ENCODE data around the gene ACIN1. TPM values are rescaled to one million over a fixed set of nuclear protein-coding genes. Genes with fewer than 3 reads are reported as not detected.
"Not testable (repeated sequence)": the region's sequence is repeated elsewhere in the genome, so short reads cannot be mapped to it uniquely, and the experiment has no call there.

Gene ACIN1
- total and polyA plus RNA-seq, 2 experiments from 2014 or later = 76.1 to 172 TPM

GRCh38 chr14:23013749-23014054 lies 81.2 kb downstream of the ACIN1 start:
- not testable (repeated sequence) for H3K27me3 ChIP-seq (ENCODE audit: insufficient read depth); H3K36me3 ChIP-seq (ENCODE audit: insufficient read depth); H3K4me3 ChIP-seq; DNase-seq (ENCODE audit: low spot score); H3K36me3 Mint-ChIP-seq (ENCODE audit: low read depth); H3K27me3 Mint-ChIP-seq (ENCODE audit: insufficient read depth, low read depth, poor library complexity); H2AFZ ChIP-seq; H3K4me3 Mint-ChIP-seq; H3K4me1 ChIP-seq (ENCODE audit: insufficient read depth); H3K9me2 ChIP-seq (ENCODE audit: insufficient read depth); H3K9me3 Mint-ChIP-seq; H3K27ac Mint-ChIP-seq; H4K20me1 ChIP-seq (replicated peaks; ENCODE audit: insufficient read depth); H3K27ac ChIP-seq (ENCODE audit: low read depth); H3K79me2 ChIP-seq (replicated peaks; ENCODE audit: insufficient read depth); H3K4me2 ChIP-seq; H3F3A ChIP-seq (replicated peaks; ENCODE audit: low read depth); ATAC-seq
- H3K4me1 Mint-ChIP-seq = peaks cover 14% of the 10 kb centered on the region

- H3K4me1 ChIP-seq (ENCODE audit: insufficient read depth) = no peaks in the 10 kb centered on the region
- no peak overlapping the region for H3K27ac ChIP-seq (ENCODE audit: low read depth)
- H3K27ac Mint-ChIP-seq = no peak overlapping the region
- H4K20me1 ChIP-seq (replicated peaks; ENCODE audit: insufficient read depth) = no peaks in the 10 kb centered on the region
- H3K4me3 ChIP-seq = no peak overlapping the region
- H3K27me3 ChIP-seq (ENCODE audit: insufficient read depth) = no peaks in the 10 kb centered on the region
- no peaks in the 10 kb centered on the region for H3K9me2 ChIP-seq (ENCODE audit: insufficient read depth)
- H3K4me3 Mint-ChIP-seq = no peak overlapping the region
- H3K9me3 Mint-ChIP-seq = no peaks in the 10 kb centered on the region; the same call in 2 of the 3 replicates
- H3K4me2 ChIP-seq = no peak overlapping the region
- peaks cover 14% of the 10 kb centered on the region for H3K4me1 Mint-ChIP-seq
- no peak overlapping the region for H2AFZ ChIP-seq
- H3K36me3 Mint-ChIP-seq (ENCODE audit: low read depth) = peaks cover 5% of the 10 kb centered on the region; the same call in 1 of the 3 replicates
- 0 out of 2 replicates have a peak, but pooled peaks cover 3% of the 10 kb centered on the region for H3F3A ChIP-seq (replicated peaks; ENCODE audit: low read depth)
- H3K36me3 ChIP-seq (ENCODE audit: insufficient read depth) = no peaks in the 10 kb centered on the region
- peaks cover 2% of the 10 kb centered on the region for H3K27me3 Mint-ChIP-seq (ENCODE audit: insufficient read depth, low read depth, poor library complexity)
- ATAC-seq (no peak), DNase-seq (ENCODE audit: low spot score) (no peak)
- H3K79me2 ChIP-seq (replicated peaks; ENCODE audit: insufficient read depth) = no peaks in the 10 kb centered on the region
- no peak for TF ChIP-seq JUNB (IDR thresholded peaks at IDR 0.05; ENCODE audit: unreplicated experiment)
- TF ChIP-seq, protein P1, sequence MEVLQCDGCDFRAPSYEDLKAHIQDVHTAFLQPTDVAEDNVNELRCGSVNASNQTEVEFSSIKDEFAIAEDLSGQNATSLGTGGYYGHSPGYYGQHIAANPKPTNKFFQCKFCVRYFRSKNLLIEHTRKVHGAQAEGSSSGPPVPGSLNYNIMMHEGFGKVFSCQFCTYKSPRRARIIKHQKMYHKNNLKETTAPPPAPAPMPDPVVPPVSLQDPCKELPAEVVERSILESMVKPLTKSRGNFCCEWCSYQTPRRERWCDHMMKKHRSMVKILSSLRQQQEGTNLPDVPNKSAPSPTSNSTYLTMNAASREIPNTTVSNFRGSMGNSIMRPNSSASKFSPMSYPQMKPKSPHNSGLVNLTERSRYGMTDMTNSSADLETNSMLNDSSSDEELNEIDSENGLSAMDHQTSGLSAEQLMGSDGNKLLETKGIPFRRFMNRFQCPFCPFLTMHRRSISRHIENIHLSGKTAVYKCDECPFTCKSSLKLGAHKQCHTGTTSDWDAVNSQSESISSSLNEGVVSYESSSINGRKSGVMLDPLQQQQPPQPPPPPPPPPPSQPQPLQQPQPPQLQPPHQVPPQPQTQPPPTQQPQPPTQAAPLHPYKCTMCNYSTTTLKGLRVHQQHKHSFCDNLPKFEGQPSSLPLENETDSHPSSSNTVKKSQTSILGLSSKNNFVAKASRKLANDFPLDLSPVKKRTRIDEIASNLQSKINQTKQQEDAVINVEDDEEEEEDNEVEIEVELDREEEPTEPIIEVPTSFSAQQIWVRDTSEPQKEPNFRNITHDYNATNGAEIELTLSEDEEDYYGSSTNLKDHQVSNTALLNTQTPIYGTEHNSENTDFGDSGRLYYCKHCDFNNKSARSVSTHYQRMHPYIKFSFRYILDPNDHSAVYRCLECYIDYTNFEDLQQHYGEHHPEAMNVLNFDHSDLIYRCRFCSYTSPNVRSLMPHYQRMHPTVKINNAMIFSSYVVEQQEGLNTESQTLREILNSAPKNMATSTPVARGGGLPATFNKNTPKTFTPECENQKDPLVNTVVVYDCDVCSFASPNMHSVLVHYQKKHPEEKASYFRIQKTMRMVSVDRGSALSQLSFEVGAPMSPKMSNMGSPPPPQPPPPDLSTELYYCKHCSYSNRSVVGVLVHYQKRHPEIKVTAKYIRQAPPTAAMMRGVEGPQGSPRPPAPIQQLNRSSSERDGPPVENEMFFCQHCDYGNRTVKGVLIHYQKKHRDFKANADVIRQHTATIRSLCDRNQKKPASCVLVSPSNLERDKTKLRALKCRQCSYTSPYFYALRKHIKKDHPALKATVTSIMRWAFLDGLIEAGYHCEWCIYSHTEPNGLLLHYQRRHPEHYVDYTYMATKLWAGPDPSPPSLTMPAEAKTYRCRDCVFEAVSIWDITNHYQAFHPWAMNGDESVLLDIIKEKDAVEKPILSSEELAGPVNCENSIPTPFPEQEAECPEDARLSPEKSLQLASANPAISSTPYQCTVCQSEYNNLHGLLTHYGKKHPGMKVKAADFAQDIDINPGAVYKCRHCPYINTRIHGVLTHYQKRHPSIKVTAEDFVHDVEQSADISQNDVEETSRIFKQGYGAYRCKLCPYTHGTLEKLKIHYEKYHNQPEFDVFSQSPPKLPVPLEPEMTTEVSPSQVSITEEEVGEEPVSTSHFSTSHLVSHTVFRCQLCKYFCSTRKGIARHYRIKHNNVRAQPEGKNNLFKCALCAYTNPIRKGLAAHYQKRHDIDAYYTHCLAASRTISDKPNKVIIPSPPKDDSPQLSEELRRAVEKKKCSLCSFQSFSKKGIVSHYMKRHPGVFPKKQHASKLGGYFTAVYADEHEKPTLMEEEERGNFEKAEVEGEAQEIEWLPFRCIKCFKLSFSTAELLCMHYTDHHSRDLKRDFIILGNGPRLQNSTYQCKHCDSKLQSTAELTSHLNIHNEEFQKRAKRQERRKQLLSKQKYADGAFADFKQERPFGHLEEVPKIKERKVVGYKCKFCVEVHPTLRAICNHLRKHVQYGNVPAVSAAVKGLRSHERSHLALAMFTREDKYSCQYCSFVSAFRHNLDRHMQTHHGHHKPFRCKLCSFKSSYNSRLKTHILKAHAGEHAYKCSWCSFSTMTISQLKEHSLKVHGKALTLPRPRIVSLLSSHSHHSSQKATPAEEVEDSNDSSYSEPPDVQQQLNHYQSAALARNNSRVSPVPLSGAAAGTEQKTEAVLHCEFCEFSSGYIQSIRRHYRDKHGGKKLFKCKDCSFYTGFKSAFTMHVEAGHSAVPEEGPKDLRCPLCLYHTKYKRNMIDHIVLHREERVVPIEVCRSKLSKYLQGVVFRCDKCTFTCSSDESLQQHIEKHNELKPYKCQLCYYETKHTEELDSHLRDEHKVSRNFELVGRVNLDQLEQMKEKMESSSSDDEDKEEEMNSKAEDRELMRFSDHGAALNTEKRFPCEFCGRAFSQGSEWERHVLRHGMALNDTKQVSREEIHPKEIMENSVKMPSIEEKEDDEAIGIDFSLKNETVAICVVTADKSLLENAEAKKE (CRISPR knock-in tag; IDR thresholded peaks at IDR 0.05) = no peak
- TF ChIP-seq EZH2 (IDR thresholded peaks at IDR 0.05; ENCODE audit: low read depth, unreplicated experiment) = no peak
- TF ChIP-seq, protein P2, sequence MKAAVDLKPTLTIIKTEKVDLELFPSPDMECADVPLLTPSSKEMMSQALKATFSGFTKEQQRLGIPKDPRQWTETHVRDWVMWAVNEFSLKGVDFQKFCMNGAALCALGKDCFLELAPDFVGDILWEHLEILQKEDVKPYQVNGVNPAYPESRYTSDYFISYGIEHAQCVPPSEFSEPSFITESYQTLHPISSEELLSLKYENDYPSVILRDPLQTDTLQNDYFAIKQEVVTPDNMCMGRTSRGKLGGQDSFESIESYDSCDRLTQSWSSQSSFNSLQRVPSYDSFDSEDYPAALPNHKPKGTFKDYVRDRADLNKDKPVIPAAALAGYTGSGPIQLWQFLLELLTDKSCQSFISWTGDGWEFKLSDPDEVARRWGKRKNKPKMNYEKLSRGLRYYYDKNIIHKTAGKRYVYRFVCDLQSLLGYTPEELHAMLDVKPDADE (IDR thresholded peaks at IDR 0.05) = no peak
- no peak for TF ChIP-seq ZNF331 (CRISPR knock-in tag; IDR thresholded peaks at IDR 0.05; ENCODE audit: low read depth)
- TF ChIP-seq, protein P3, sequence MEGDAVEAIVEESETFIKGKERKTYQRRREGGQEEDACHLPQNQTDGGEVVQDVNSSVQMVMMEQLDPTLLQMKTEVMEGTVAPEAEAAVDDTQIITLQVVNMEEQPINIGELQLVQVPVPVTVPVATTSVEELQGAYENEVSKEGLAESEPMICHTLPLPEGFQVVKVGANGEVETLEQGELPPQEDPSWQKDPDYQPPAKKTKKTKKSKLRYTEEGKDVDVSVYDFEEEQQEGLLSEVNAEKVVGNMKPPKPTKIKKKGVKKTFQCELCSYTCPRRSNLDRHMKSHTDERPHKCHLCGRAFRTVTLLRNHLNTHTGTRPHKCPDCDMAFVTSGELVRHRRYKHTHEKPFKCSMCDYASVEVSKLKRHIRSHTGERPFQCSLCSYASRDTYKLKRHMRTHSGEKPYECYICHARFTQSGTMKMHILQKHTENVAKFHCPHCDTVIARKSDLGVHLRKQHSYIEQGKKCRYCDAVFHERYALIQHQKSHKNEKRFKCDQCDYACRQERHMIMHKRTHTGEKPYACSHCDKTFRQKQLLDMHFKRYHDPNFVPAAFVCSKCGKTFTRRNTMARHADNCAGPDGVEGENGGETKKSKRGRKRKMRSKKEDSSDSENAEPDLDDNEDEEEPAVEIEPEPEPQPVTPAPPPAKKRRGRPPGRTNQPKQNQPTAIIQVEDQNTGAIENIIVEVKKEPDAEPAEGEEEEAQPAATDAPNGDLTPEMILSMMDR (conservative IDR thresholded peaks at IDR 0.05; ENCODE audit: low read depth in 2 of 2) = no peak
- no peak for TF ChIP-seq ZNF114 (CRISPR knock-in tag; IDR thresholded peaks at IDR 0.05)
- no peak for TF ChIP-seq STAT1 (IDR thresholded peaks at IDR 0.05; ENCODE audit: unreplicated experiment)
- TF ChIP-seq CREB1 (CRISPR knock-in tag; IDR thresholded peaks at IDR 0.05; ENCODE audit: low read depth) = no peak
- no peak for TF ChIP-seq NANOG (IDR thresholded peaks at IDR 0.05; ENCODE audit: borderline replicate concordance)
- no peak for TF ChIP-seq EZH2phosphoT487 (IDR thresholded peaks at IDR 0.05; ENCODE audit: unreplicated experiment)
- no peak for TF ChIP-seq POLR2AphosphoS5 (IDR thresholded peaks at IDR 0.05; ENCODE audit: low read depth)
These were observed 81.7 kb downstream of the ACIN1 start for GRCh38 chr14:23013054-23013748.

Measured in GM23338 (cell line).